Measurements from ENCODE around the gene ASB18.

Gene ASB18

GRCh38 chr2:236171680-236172254, 92.4 kb downstream of the ASB18 start:
- TF ChIP-seq ZBTB7A (IDR thresholded peaks at IDR 0.05; ENCODE audit: low read depth) (no peak), CEBPB (IDR thresholded peaks at IDR 0.05) (no peak), TCF12 (IDR thresholded peaks at IDR 0.05; ENCODE audit: low read depth) (no peak), RAD21 (IDR thresholded peaks at IDR 0.05; ENCODE audit: low read depth) (no peak), TAF1 (IDR thresholded peaks at IDR 0.05; ENCODE audit: low read depth) (no peak), USF1 (IDR thresholded peaks at IDR 0.05) (no peak), NFIC (IDR thresholded peaks at IDR 0.05) (no peak)

- no peak for TF ChIP-seq MAX (IDR thresholded peaks at IDR 0.05)
- TF ChIP-seq REST (IDR thresholded peaks at IDR 0.05; ENCODE audit: low read depth), result no peak
- TF ChIP-seq NFIC (IDR thresholded peaks at IDR 0.05), result no peak
- TF ChIP-seq TCF12 (IDR thresholded peaks at IDR 0.05; ENCODE audit: low read depth), result no peak
- TF ChIP-seq RAD21 (IDR thresholded peaks at IDR 0.05; ENCODE audit: low read depth), result no peak
- TF ChIP-seq EGR1 (IDR thresholded peaks at IDR 0.05), result no peak
- no peak for TF ChIP-seq USF1 (IDR thresholded peaks at IDR 0.05)
- no peak for TF ChIP-seq FOXM1 (IDR thresholded peaks at IDR 0.05; ENCODE audit: borderline replicate concordance, low read depth)
- TF ChIP-seq CEBPB (IDR thresholded peaks at IDR 0.05), result no peak
- TF ChIP-seq CREB1 (IDR thresholded peaks at IDR 0.05; ENCODE audit: low read depth), result no peak
- TF ChIP-seq TEAD4 (IDR thresholded peaks at IDR 0.05), result no peak
- no peak for TF ChIP-seq TAF1 (IDR thresholded peaks at IDR 0.05; ENCODE audit: low read depth)
Observed at GRCh38 chr2:236171181-236171679, 93.0 kb downstream of the ASB18 start.

- no peak for TF ChIP-seq TAF1 (IDR thresholded peaks at IDR 0.05; ENCODE audit: low read depth)
- no peak for TF ChIP-seq ZBTB7A (IDR thresholded peaks at IDR 0.05; ENCODE audit: low read depth)
- TF ChIP-seq CREB1 (IDR thresholded peaks at IDR 0.05; ENCODE audit: low read depth), result no peak
- TF ChIP-seq FOXM1 (IDR thresholded peaks at IDR 0.05; ENCODE audit: borderline replicate concordance, low read depth), result no peak
- no peak for TF ChIP-seq TEAD4 (IDR thresholded peaks at IDR 0.05)
- TF ChIP-seq NFIC (IDR thresholded peaks at IDR 0.05), result no peak
- no peak for TF ChIP-seq TCF12 (IDR thresholded peaks at IDR 0.05; ENCODE audit: low read depth)
- TF ChIP-seq EGR1 (IDR thresholded peaks at IDR 0.05), result no peak
- no peak for TF ChIP-seq EP300 (IDR thresholded peaks at IDR 0.05; ENCODE audit: borderline replicate concordance)
- TF ChIP-seq YY1 (IDR thresholded peaks at IDR 0.05; ENCODE audit: low read depth), result no peak
- no peak for TF ChIP-seq MAX (IDR thresholded peaks at IDR 0.05)
- no peak for TF ChIP-seq REST (IDR thresholded peaks at IDR 0.05; ENCODE audit: low read depth)
Observed at GRCh38 chr2:236170590-236171165, 93.5 kb downstream of the ASB18 start.

- no peak for TF ChIP-seq TAF1 (IDR thresholded peaks at IDR 0.05; ENCODE audit: low read depth)
- no peak for TF ChIP-seq CREB1 (IDR thresholded peaks at IDR 0.05; ENCODE audit: low read depth)
- TF ChIP-seq FOXM1 (IDR thresholded peaks at IDR 0.05; ENCODE audit: borderline replicate concordance, low read depth), result no peak
- no peak for TF ChIP-seq CEBPB (IDR thresholded peaks at IDR 0.05)
- no peak for TF ChIP-seq TCF12 (IDR thresholded peaks at IDR 0.05; ENCODE audit: low read depth)
- TF ChIP-seq TEAD4 (IDR thresholded peaks at IDR 0.05), result no peak
- TF ChIP-seq RAD21 (IDR thresholded peaks at IDR 0.05; ENCODE audit: low read depth), result no peak
- no peak for TF ChIP-seq MAX (IDR thresholded peaks at IDR 0.05)
- no peak for TF ChIP-seq EP300 (IDR thresholded peaks at IDR 0.05; ENCODE audit: borderline replicate concordance)
- TF ChIP-seq REST (IDR thresholded peaks at IDR 0.05; ENCODE audit: low read depth), result no peak
- no peak for TF ChIP-seq EGR1 (IDR thresholded peaks at IDR 0.05)
- no peak for TF ChIP-seq ZBTB7A (IDR thresholded peaks at IDR 0.05; ENCODE audit: low read depth)
- no peak for TF ChIP-seq NFIC (IDR thresholded peaks at IDR 0.05)
- no peak for TF ChIP-seq USF1 (IDR thresholded peaks at IDR 0.05)
Observed at GRCh38 chr2:236169741-236170589, 94.2 kb downstream of the ASB18 start.

All from Ishikawa (cell line).